Ovary (tissue), 9 donors: Measurements from ENCODE around the gene IDI2. TPM values are rescaled to one million over a fixed set of nuclear protein-coding genes. Genes with fewer than 3 reads are reported as not detected.

ENCODE experiments used
- DNase-seq, 5 donors: peaks; one replicate each; pipeline ENCODE4 v3.0.0-alpha.2; 2019 to 2020
- H3K27ac ChIP-seq, 2 donors: fragments of 200-600 bp; one replicate each; pipeline versions ENCODE4 v1.5.1 to v1.8.0; 2019 to 2022
- H3K27me3 ChIP-seq: fragments of 200-600 bp; one replicate; pipeline ENCODE4 v1.8.0; 2022
- H3K36me3 ChIP-seq: fragments of 200-600 bp; sonication (generic); one replicate; pipeline ENCODE4 v1.5.1; 2019
- H3K4me1 ChIP-seq: one replicate; pipeline ENCODE4 v1.8.1; 2013; ENCODE audit warnings: mild to moderate bottlenecking, moderate library complexity; ENCODE audit not compliant: insufficient read depth
- H3K4me3 ChIP-seq: fragments of 200-600 bp; sonication (generic); one replicate; pipeline ENCODE4 v1.5.1; 2017
- H3K9me3 ChIP-seq, 2 donors: fragments of 200-600 bp in 1 of 2; sonication (generic) in 1 of 2; one replicate each; pipeline versions ENCODE4 v1.5.1 to v1.8.1; 2013 to 2019; ENCODE audit warnings: mild to moderate bottlenecking in 1 of 2, moderate library complexity in 1 of 2
- CTCF ChIP-seq, 3 donors: fragments of 450-650 bp in 2 of 3; fragments of 200-600 bp in 1 of 3; IDR thresholded peaks; one replicate each; pipeline versions ENCODE4 v1.5.1 to v1.8.0; 2016 to 2022; ENCODE audit warnings: antibody characterized with exemption in 3 of 3, mild to moderate bottlenecking in 1 of 3
- EP300 ChIP-seq: sonication (generic); formaldehyde crosslinking; IDR thresholded peaks from one replicate; pipeline ENCODE4 v1.6.1; 2017; ENCODE audit warnings: antibody characterized with exemption
- POLR2A ChIP-seq: fragments of 450-650 bp; IDR thresholded peaks from one replicate; pipeline ENCODE4 v1.6.1; 2017; ENCODE audit warnings: antibody characterized with exemption, mild to moderate bottlenecking, moderate library complexity
- WGBS, 3 donors: extraction: QIAGEN DNeasy Blood & Tissue Kit in 1 of 3; methylation state at CpG; one replicate each; pipeline versions ENCODE4 v1.1.5 to v1.1.7; 2013 to 2017; 5-methylcytosine and 5-hydroxymethylcytosine counted together
- intact Hi-C, 4 donors: fragments of 100-400 bp; cut with DNase I; formaldehyde crosslinking; loops; one replicate each; pipeline versions ENCODE4 v1.11.0 to v1.15.1; 2022 to 2023
- polyA plus RNA-seq, 2 donors: library from polyadenylated mRNA; stranded (reverse); fragments of 200-250 nt in 1 of 2; fragments of 350-450 nt in 1 of 2; fragmentation: Illumina TruSeq in 1 of 2; extraction: RNeasy Lipid Tissue Mini Kit (QIAGEN cat#74804) in 1 of 2; gene quantifications; one replicate each; pipeline ENCODE4 v1.2.3, GENCODE V29; 2013 to 2014
- total RNA-seq, 7 donors: library from RNA; depleted of rRNA in 2 of 7; stranded (reverse); fragments of >200 nt in 2 of 7; fragmentation: NEBNext Ultra II Directional in 3 of 7; extraction: Animal tissue kit (Norgen Biotek cat#: 25700) in 3 of 7; gene quantifications; one replicate each; pipeline versions ENCODE4 v1.1.0 to v1.2.4, GENCODE V29; 2016 to 2023
- donor health status: DM: no; HTN: no; CAD: no; lungs with moderate emphysema.
- donor health status: DM: no; HTN: no; CAD: no.
- donor health status: Bipolar disorder and iron deficiency.
- donor health status: DM: yes; HTN: yes; CAD: no.
- donor health status: DM: no; HTN: no; CAD: no.
- donor health status: DM: yes; HTN: yes; CAD: no.

IDI2 gene
- total and polyA plus RNA-seq, 9 donors, result not detected

- no peak overlapping the region for H3K27ac ChIP-seq
- no peak overlapping the region for H3K4me3 ChIP-seq
- intact Hi-C loops, result no loop called here
- no peaks in the 10 kb centered on the region for H3K36me3 ChIP-seq
- DNase-seq, result no peak
- H3K27me3 ChIP-seq, result no peaks in the 10 kb centered on the region
- peaks cover 8% of the 10 kb centered on the region for H3K4me1 ChIP-seq
- no peaks in the 10 kb centered on the region for H3K9me3 ChIP-seq
- TF ChIP-seq EP300 (no peak), POLR2A (no peak), CTCF (IDR thresholded peaks at IDR 0.05) (no peak)
Observed at GRCh38 chr10:992871-993270, 32.8 kb downstream of the IDI2 start.

- TF ChIP-seq POLR2A (no peak), EP300 (no peak), CTCF (IDR thresholded peaks at IDR 0.05) (no peak)
- Histone ChIP-seq H3K36me3 (no peaks in the 10 kb centered on the region), H3K4me1 (peaks cover 9% of the 10 kb centered on the region), H3K27ac (no peak overlapping the region), H3K27me3 (no peaks in the 10 kb centered on the region), H3K4me3 (no peak overlapping the region), H3K9me3 (no peaks in the 10 kb centered on the region)
- no peak for DNase-seq
- WGBS, 3 donors, result 91 to 96% (median 94%) methylated on average over 6 of the region's 6 CpGs
- intact Hi-C loops, result no loop called here
Observed at GRCh38 chr10:992467-992866, 33.2 kb downstream of the IDI2 start.

- intact Hi-C loops, result no loop called here
- no peak for DNase-seq
- no peaks in the 10 kb centered on the region for H3K9me3 ChIP-seq
- TF ChIP-seq CTCF (IDR thresholded peaks at IDR 0.05) (no peak), POLR2A (no peak), EP300 (no peak)
- no peaks in the 10 kb centered on the region for H3K27me3 ChIP-seq
- no peak overlapping the region for H3K27ac ChIP-seq
- H3K36me3 ChIP-seq, result no peaks in the 10 kb centered on the region
- no peak overlapping the region for H3K4me3 ChIP-seq
- WGBS, 3 donors, result 89 to 93% (median 92%) methylated on average over 6 of the region's 6 CpGs
- H3K4me1 ChIP-seq, result peaks cover 12% of the 10 kb centered on the region
Observed at GRCh38 chr10:990808-991207, 34.9 kb downstream of the IDI2 start.

- Histone ChIP-seq H3K27me3 (no peaks in the 10 kb centered on the region), H3K36me3 (no peaks in the 10 kb centered on the region), H3K4me1 (peaks cover 12% of the 10 kb centered on the region), H3K4me3 (peak overlapping the region; percentile 86), H3K27ac (peak overlapping the region; percentile 43 to 89), H3K9me3 (no peaks in the 10 kb centered on the region)
- WGBS, 3 donors, result 23 to 27% (median 27%) methylated on average over 42 of the region's 42 CpGs
- TF ChIP-seq CTCF (IDR thresholded peaks at IDR 0.05) (no peak), POLR2A (no peak), EP300 (no peak)
- peak in 1 of 5 donors; percentile 24 for DNase-seq
- intact Hi-C loops, result loop anchor here in 1 of 4 donors (5.0 kb wide), 2 partner anchors 57 to 58 kb away; partner anchors contain the start of genes IDI1 and LARP4B
Observed at GRCh38 chr10:988667-989545, 36.8 kb downstream of the IDI2 start.
